ENCODE measurements around the gene ILF3. TPM values are rescaled to one million over a fixed set of nuclear protein-coding genes. Genes with fewer than 3 reads are reported as not detected.

The ILF3 gene
- total and polyA plus RNA-seq, 12 donors, result 75.0 to 254 (median 184) TPM

DNA sequence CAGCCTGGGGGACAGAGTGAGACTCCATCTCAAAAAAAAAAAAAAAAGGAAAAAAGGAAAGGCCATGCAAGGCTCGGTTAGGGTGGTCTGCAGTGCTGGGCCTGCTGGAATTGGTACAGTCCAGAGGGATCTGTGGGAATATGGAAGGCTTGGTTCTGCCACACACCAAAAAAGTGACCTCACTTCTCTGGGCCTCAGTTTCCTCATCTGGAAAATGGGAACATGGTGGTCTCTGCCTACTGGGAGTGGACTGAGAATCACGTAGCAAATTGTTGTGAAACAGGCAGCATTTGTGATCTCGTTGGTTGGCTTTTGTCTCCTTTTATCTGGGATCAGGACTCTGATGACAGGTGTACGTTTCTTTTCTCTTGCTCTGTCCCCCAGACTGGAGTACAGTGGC is 71.3 kb downstream of the ILF3 start:
- Histone ChIP-seq H3K4me1 (replicated peaks in 1 of 2) (peaks cover 15 to 59% of the 10 kb centered on the region in 2 donors), H3K36me3 (replicated peaks in 1 of 2) (no peaks in the 10 kb centered on the region), H3K27me3 (no peaks in the 10 kb centered on the region), H3K4me3 (no peak overlapping the region), H3K9me3 (replicated peaks in 1 of 3) (no peaks in the 10 kb centered on the region), H3K27ac (no peak overlapping the region)
- DNase-seq, result no peak
- TF ChIP-seq, protein P1, sequence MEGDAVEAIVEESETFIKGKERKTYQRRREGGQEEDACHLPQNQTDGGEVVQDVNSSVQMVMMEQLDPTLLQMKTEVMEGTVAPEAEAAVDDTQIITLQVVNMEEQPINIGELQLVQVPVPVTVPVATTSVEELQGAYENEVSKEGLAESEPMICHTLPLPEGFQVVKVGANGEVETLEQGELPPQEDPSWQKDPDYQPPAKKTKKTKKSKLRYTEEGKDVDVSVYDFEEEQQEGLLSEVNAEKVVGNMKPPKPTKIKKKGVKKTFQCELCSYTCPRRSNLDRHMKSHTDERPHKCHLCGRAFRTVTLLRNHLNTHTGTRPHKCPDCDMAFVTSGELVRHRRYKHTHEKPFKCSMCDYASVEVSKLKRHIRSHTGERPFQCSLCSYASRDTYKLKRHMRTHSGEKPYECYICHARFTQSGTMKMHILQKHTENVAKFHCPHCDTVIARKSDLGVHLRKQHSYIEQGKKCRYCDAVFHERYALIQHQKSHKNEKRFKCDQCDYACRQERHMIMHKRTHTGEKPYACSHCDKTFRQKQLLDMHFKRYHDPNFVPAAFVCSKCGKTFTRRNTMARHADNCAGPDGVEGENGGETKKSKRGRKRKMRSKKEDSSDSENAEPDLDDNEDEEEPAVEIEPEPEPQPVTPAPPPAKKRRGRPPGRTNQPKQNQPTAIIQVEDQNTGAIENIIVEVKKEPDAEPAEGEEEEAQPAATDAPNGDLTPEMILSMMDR (IDR thresholded peaks at IDR 0.05), result no peak
- no peak for TF ChIP-seq POLR2A (IDR thresholded peaks at IDR 0.05)
- intact Hi-C loops (cut with DNase I), result no loop called here
- 61 to 74% (median 72%) methylated on average over 4 of the region's 4 CpGs for WGBS, 4 donors

DNA sequence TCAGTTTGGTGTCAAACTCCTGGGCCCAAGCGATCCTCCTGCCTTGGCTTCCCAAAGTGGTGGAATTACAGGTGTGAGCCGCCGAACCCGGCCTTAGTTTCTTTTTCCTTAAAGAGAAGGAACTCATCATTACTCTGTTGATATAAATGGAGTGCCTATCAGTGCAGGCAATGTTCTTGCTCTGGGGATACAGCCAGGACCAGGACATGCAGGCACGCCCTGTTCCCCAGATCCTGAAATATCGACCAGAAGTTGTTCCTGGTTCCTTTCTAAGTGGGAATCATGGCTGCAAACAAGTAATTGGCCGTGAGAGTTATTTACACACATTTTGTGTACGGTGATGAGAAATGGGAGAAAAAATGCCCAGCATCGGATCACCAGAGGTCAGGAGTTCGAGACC is 72.1 kb downstream of the ILF3 start:
- WGBS, 4 donors, result 85 to 95% (median 92%) methylated on average over 10 of the region's 10 CpGs
- Histone ChIP-seq H3K9me3 (replicated peaks in 1 of 3) (no peaks in the 10 kb centered on the region), H3K27me3 (no peaks in the 10 kb centered on the region), H3K4me3 (no peak overlapping the region), H3K36me3 (replicated peaks in 1 of 2) (no peaks in the 10 kb centered on the region), H3K27ac (no peak overlapping the region), H3K4me1 (replicated peaks in 1 of 2) (peaks cover 21 to 59% of the 10 kb centered on the region in 2 donors)
- no peak for DNase-seq
- TF ChIP-seq, protein P1 (IDR thresholded peaks at IDR 0.05), result no peak
- no peak for TF ChIP-seq POLR2A (IDR thresholded peaks at IDR 0.05)
- intact Hi-C loops (cut with DNase I), result no loop called here

DNA sequence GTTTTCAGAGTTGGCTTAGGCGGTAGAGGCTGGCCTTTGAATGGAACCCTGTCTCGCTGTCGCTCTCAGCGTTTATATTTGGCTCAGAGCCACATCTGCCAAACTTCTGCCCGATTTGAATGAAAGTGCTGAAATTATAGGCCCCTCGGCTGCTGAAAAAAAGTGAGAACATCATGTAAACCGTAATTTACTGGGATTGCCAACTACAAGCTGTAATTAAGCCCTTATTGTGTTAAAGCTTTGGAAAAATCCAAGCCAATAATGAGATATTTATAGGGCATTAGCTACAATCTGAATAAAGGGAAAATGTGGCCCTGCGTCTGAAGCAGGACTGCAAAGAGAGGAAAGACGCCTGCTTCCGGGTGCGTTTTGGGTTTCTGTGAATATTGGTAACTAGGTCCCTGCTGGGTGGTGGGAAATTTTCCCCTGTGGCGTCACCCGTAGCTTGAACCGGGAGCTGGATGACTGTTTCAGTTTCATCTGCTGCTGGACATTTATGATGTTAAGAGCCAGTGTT is 73.6 kb downstream of the ILF3 start:
- Histone ChIP-seq H3K4me1 (replicated peaks in 1 of 2) (peaks cover 21 to 49% of the 10 kb centered on the region in 2 donors), H3K36me3 (replicated peaks in 1 of 2) (no peaks in the 10 kb centered on the region), H3K27me3 (no peaks in the 10 kb centered on the region), H3K9me3 (replicated peaks in 1 of 3) (no peaks in the 10 kb centered on the region), H3K27ac (peak overlapping the region in 2 of 5 donors; percentile 20 to 28), H3K4me3 (no peak overlapping the region)
- TF ChIP-seq POLR2A (IDR thresholded peaks at IDR 0.05), result no peak
- TF ChIP-seq, protein P1 (IDR thresholded peaks at IDR 0.05), result no peak
- 64 to 74% (median 70%) methylated on average over 13 to 14 of the region's 14 CpGs for WGBS, 4 donors
- DNase-seq, result no peak
- intact Hi-C loops (cut with DNase I), result no loop called here

DNA sequence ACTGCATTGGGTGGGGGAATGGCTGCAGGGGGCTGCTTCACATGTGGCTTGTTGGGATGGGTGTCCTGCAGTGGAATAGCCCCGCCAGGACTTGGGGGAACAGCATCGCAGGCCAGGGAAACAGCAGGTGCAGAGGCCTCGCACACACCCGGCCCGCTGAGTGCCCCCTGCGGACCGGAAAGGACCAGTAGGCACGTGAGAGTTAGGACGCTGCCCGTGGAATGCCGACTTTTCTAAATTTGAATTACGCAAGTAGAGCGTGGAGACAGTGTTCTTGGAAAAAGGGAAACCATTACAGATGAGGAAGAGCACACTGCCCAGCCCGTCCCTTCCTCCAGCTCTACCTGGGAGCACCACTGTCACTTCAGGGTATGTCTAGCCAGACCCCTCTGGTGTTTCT is 75.3 kb downstream of the ILF3 start:
- H3K27me3 ChIP-seq, result no peaks in the 10 kb centered on the region
- no peak overlapping the region for H3K4me3 ChIP-seq
- H3K36me3 ChIP-seq (replicated peaks in 1 of 2), result no peaks in the 10 kb centered on the region
- WGBS, 4 donors, result 81 to 94% (median 86%) methylated on average over 14 of the region's 14 CpGs
- peaks cover 21 to 45% of the 10 kb centered on the region in 2 donors for H3K4me1 ChIP-seq (replicated peaks in 1 of 2)
- intact Hi-C loops (cut with DNase I), result no loop called here
- DNase-seq, result peak in 1 of 7 donors; percentile 45
- H3K27ac ChIP-seq, result peak overlapping the region in 3 of 5 donors; percentile 46 to 78 (median 65)
- no peaks in the 10 kb centered on the region for H3K9me3 ChIP-seq (replicated peaks in 1 of 3)
- TF ChIP-seq POLR2A (IDR thresholded peaks at IDR 0.05), result no peak
- TF ChIP-seq, protein P1 (IDR thresholded peaks at IDR 0.05), result no peak

Data from adrenal gland (tissue), 12 donors.